COLO668 (cell line): ENCODE results near the gene CNOT3.
A peak's percentile ranks its signal among the peaks of the same experiment; 100 is the strongest.

Source experiments
- DNase-seq: peaks from one replicate; lab custom pipeline; 2025; ENCODE audit not compliant: unreplicated experiment; lab: John Stamatoyannopoulos, UW

Gene CNOT3

DNA sequence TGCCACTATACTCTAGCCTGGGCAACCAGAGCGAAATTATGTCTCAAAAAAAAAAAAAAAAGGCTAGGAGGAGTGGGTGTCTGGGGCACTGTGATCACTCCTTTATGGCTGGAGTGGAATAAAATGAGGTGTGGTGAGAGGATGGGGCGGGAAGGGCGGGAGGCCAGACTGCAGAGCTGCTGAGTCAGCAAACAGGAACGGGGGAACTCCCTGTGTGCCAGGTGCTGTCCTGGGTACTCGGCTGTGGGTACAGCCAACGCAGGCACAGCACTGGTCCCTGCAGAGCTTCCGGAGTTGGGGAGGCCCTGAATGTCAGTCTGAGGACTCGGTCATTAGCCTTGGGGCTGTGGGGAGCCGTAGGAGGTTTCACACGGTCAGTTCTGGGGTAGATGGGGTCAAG, 16.3 kb upstream of the CNOT3 start:
- DNase-seq: no peak

DNA sequence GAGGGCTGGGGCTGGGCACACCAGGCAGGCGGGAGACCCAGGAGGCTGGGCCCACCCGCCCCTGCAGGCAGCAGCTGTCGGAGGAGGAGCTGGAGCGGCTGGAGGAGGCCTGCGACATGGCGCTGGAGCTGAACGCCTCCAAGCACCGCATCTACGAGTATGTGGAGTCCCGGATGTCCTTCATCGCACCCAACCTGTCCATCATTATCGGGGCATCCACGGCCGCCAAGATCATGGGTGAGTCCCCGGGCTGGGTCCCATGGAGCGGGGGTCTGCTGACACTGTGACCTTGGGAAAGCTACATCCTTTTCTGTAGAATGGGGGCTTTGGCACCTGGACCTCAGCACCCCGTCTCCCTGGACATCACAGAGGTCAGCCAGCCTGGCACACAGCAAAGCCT, 13.9 kb upstream of the CNOT3 start:
- DNase-seq: no peak

DNA sequence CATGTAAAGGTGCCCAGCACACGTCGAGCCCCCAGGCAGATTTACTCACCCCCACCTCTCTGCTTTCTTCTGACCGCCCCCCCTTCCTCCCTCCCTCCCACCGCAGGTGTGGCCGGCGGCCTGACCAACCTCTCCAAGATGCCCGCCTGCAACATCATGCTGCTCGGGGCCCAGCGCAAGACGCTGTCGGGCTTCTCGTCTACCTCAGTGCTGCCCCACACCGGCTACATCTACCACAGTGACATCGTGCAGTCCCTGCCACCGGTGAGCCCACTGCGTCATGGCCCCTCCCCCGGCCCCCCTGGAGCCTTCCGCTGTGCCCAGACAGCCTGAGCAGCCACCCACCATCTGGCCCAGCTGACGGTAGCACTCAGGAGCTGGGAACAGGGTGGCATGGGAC, 13.2 kb upstream of the CNOT3 start:
- no peak for DNase-seq

DNA sequence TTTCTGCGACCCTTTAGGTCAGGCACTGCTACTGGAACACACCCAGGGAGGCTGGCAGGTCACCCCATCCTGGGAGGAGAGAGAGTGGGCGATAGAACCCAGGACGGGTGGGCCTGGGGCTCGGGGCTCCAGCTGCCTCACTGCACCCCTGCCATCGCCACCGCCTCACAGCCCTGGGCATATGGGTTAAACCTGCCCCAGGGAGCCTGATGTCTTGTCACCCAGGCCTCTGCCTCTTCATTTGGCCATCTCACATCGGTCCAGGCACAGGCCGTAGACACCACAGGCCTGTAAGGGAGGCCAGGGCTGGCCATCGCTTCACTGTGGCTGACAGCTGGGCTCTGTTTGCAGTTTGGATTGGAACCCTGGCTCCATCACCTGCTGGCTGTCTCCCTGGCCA, 11.8 kb upstream of the CNOT3 start:
- no peak for DNase-seq

DNA sequence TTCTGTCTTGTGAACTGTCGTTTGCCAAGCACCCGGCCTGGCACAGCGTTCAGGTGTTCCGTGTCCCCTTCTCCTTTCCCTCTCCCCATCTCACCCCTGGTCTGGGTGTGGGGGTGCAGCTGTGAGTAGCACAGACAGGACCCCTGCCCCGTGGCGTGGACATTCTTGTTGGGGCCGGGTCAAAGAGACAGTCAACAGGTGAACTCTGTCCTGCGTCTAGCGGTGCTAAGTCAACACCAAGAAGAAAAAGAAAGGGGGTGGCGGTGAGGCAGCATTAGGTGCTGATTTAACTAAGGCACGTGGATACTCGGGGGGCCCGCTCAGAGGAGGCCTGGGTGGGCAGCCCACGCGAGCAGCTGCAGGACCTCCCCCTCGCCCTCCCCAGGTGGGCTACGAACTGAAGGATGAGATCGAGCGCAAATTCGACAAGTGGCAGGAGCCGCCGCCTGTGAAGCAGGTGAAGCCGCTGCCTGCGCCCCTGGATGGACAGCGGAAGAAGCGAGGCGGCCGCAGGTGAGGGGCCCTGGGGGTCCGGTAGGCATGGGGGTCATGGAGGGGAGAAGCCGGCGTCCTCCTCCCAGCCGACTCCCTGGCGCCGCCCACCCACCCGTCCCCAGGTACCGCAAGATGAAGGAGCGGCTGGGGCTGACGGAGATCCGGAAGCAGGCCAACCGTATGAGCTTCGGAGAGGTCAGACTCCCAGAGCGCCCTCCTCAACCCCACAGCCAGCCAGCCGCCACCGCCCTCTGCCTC, 9.7 kb upstream of the CNOT3 start:
- no peak for DNase-seq

DNA sequence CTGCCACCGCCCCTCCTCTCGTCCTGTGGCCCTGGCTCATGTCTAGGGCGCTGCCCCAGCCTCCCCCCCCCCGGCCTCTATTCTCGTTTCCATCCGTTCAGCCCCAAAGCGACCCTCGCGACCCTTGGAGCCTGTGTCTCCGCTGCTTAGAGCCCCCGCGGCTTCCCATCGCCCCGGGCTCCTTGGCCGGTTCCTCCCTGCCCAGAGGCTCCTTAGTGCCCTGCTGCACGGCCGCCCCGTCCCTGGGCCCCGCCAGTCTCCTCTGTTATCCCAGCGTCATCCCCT, 9.2 kb upstream of the CNOT3 start:
- no peak for DNase-seq

GRCh38 chr19:54128796-54129616, 8.6 kb upstream of the CNOT3 start:
- DNase-seq: no peak

GRCh38 chr19:54129617-54129996, 8.0 kb upstream of the CNOT3 start:
- DNase-seq: no peak

DNA sequence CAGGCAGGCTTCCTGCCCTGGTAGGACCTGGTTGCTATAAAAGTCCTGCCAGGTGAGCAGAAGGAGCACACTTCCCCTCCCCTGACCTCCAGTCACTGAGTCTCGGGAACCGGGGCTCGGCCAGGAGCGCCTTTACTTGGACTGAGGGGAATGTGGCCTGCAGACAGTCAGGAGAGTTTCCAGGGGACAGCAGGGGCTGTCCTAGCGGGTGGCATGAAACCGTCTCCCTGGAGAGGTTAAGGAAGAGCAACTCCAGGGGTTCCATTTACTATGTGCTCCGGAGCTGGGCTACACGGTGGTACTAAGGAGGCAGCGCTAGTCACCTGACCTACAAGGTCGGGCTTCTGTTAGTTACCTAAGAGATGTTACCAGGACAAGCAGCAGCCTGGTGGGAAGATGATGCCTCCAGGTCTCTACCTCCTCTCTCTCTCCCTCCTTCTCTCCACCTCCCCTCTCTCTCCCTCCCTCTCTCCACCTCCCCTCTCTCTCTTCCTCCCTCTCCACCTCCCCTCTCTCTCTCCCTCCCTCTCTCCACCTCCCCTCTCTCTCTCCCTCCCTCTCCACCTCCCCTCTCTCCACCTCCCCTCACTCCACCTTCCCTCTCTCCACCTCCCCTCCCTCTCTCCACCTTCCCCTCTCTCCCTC, 4.1 kb upstream of the CNOT3 start:
- no peak for DNase-seq

- DNase-seq: no peak
Observed at GRCh38 chr19:54133957-54134590, 3.5 kb upstream of the CNOT3 start.

- peak; percentile 30 for DNase-seq
Observed at GRCh38 chr19:54136086-54136863, 1.3 kb upstream of the CNOT3 start.

DNA sequence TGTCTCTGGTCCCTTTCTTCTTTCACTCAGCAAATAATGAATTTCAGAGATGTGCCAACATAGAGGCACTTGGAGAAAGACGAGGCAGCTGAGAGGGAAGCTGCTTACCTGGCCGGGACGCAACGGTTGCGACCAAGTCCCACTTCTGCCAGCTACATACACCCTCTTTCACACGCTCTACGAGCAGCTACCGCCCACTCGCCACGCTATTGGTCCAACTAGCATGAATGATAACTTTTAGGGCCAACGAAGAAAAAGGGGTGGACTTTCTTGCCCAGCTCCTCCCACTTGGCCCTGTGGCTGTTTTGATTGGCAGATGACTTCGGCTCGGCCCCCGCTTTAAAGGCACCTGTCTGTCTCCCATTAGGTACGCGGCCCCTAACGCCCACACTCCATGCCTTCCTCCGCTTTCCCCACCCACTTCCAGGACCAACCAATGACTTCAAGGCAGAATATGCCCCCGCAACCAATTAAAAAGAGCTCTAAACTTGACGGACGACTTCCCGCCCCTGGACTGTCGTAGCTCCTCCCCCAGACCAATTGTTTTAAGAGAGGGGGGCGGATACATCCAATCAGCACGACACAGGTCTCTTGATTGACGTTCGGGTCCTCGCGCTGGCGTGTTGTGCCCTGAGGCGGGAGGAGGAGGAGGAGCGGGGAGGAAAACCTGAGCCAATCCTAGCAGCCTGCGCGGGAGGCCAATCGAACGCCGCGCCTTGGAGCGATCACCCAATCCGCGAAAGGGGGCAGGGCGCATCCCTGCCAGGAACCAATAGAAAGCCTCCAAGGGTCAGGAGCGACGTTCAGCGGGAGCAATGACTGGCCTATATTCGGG, 481 bp upstream of the CNOT3 start:
- DNase-seq: peak; percentile 99

DNA sequence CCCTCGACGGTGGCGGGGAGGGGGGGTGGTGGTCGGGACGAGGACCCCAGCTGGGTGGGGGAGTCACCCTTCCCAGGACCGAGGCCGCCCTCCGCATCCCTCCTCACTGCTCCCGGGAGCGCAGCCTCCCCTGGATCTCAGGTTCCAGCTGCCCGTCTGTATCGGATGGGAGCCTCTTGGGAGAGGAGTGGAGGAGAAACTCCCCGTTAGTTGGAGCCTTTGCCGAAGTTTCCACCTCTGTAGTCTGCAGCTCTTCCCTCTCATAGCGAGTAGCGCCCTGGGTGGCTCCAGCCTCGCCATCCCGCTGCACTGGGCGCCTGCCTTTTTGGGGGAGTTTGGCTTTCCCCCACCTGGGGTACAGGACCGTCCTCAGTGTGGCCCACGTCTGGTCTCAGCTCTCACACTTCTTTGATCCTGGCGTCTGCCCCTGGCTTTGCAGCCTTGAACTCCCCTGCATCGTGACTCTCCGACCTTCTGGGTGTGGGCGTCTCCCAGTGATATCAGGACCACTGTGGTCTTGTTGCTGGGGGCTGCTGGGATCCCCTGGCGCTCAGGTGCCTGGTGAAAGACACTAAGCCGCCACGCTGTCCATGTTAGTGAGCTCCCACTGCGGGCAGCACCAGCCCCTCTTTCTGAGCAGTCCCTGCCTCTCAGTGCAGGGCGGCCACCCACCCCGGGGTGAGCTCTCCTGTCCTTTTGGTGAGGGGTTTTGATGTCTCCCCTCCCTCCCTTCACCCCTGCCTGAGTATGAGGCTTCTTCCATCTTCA, 1.1 kb downstream of the CNOT3 start:
- no peak for DNase-seq

GRCh38 chr19:54141356-54141755, 3.8 kb downstream of the CNOT3 start:
- DNase-seq: no peak

GRCh38 chr19:54142166-54142780, 4.7 kb downstream of the CNOT3 start:
- no peak for DNase-seq

DNA sequence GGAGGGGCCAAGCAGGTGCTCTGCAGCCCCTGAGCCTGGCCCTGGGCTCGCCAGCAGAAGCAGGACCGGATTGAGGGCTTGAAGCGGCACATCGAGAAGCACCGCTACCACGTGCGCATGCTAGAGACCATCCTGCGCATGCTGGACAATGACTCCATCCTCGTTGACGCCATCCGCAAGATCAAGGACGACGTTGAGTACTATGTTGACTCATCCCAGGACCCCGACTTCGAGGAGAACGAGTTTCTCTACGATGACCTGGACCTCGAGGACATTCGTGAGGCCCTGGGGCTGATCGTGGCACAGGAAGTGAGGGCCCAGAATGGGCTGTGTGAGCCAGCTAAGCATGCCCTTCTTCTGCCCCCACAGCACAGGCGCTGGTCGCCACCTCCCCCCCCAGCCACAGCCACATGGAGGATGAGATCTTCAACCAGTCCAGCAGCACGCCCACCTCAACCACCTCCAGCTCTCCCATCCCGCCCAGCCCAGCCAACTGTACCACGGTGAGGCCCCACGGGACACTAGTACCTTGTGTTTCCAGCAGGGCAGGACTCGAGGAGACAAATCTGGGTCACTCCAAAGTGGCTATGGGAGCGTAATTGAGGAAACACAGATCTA, 8.1 kb downstream of the CNOT3 start:
- DNase-seq: no peak

GRCh38 chr19:54147676-54148075, 10.1 kb downstream of the CNOT3 start:
- DNase-seq: no peak

GRCh38 chr19:54148158-54148557, 10.6 kb downstream of the CNOT3 start:
- no peak for DNase-seq
